GM03348 (cell line): ENCODE results near the gene KCNE3.

Experiments used
- DNase-seq: peaks from one replicate; pipeline ENCODE4 v3.0.0; 2012; ENCODE audit warnings: low spot score

KCNE3 gene

GRCh38 chr11:74466916-74467885 lies at the start of gene KCNE3:
KCNE3 (minus strand) TSS chr11:74467549; CDS start chr11:74457563, 9,986 bp downstream.
- DNase-seq, result peak; percentile 60

- no peak for DNase-seq
Observed at GRCh38 chr11:74507582-74507981, 40.2 kb upstream of the KCNE3 start.

GRCh38 chr11:74506823-74507222 lies 39.5 kb upstream of the KCNE3 start:
- no peak for DNase-seq

- DNase-seq, result no peak
Observed at GRCh38 chr11:74505911-74506310, 38.6 kb upstream of the KCNE3 start.

GRCh38 chr11:74504100-74504691 lies 36.8 kb upstream of the KCNE3 start:
- no peak for DNase-seq

- DNase-seq, result no peak
Observed at GRCh38 chr11:74494916-74495315, 27.6 kb upstream of the KCNE3 start.

- DNase-seq, result peak; percentile 70
Observed at GRCh38 chr11:74493791-74494630, 26.7 kb upstream of the KCNE3 start.

GRCh38 chr11:74492974-74493790 lies 25.8 kb upstream of the KCNE3 start, which contains the start of gene LIPT2:
LIPT2 (minus strand) TSS chr11:74493724; CDS start chr11:74493703, 21 bp downstream.
- peak; percentile 95 for DNase-seq

- DNase-seq, result no peak
Observed at GRCh38 chr11:74492084-74492483, 24.7 kb upstream of the KCNE3 start.

- DNase-seq, result no peak
Observed at GRCh38 chr11:74490941-74491340, 23.6 kb upstream of the KCNE3 start.

GRCh38 chr11:74487875-74488274 lies 20.5 kb upstream of the KCNE3 start:
- no peak for DNase-seq

GRCh38 chr11:74485868-74486267 lies 18.5 kb upstream of the KCNE3 start:
- DNase-seq, result no peak

- no peak for DNase-seq
Observed at GRCh38 chr11:74480688-74481417, 13.5 kb upstream of the KCNE3 start.

GRCh38 chr11:74479732-74480123 lies 12.4 kb upstream of the KCNE3 start:
- DNase-seq, result no peak

GRCh38 chr11:74478877-74479731 lies 11.8 kb upstream of the KCNE3 start:
- DNase-seq, result no peak

GRCh38 chr11:74476536-74476935 lies 9.2 kb upstream of the KCNE3 start:
- no peak for DNase-seq

GRCh38 chr11:74474316-74474715 lies 7.0 kb upstream of the KCNE3 start:
- DNase-seq, result no peak

- no peak for DNase-seq
Observed at GRCh38 chr11:74473382-74474173, 6.2 kb upstream of the KCNE3 start.
